ENCODE results near the gene MLLT11. TPM values are rescaled to one million over a fixed set of nuclear protein-coding genes. Genes with fewer than 3 reads are reported as not detected.

MLLT11 gene
- total RNA-seq, 1 donor from 2014 or later, result 37.0 TPM

- no peaks in the 10 kb centered on the region for H3K36me3 ChIP-seq
- TF ChIP-seq EZH2 (IDR thresholded peaks at IDR 0.05), result no peak
- TF ChIP-seq EZH2phosphoT487 (IDR thresholded peaks at IDR 0.05), result no peak
- TF ChIP-seq CTCF (IDR thresholded peaks at IDR 0.05), result no peak
- Mint-ChIP-seq H3K27ac (no peak overlapping the region), H3K9me3 (no peaks in the 10 kb centered on the region), H3K4me3 (peak overlapping the region; percentile 93), H3K27me3 (ENCODE audit: insufficient read depth, low read depth) (peaks cover 5% of the 10 kb centered on the region), H3K4me1 (peaks cover 37% of the 10 kb centered on the region), H3K36me3 (peaks cover 31% of the 10 kb centered on the region)
- no peak for DNase-seq (ENCODE audit: low spot score)
- peaks cover 27% of the 10 kb centered on the region for H3F3A ChIP-seq (ENCODE audit: low read depth)
- H3K4me3 ChIP-seq, result peak overlapping the region; percentile 89
- H3K27ac ChIP-seq, result no peak overlapping the region
- no peak overlapping the region for H2AFZ ChIP-seq (replicated peaks)
- no peaks in the 10 kb centered on the region for H3K27me3 ChIP-seq
- peak overlapping the region; percentile 90 for H3K4me2 ChIP-seq
- H3K4me1 ChIP-seq, result peaks cover 17% of the 10 kb centered on the region
- H4K20me1 ChIP-seq (ENCODE audit: low read depth), result peaks cover 30% of the 10 kb centered on the region
- H3K9ac ChIP-seq, result peak overlapping the region; percentile 31
- H3K9me3 ChIP-seq (ENCODE audit: low read depth), result no peaks in the 10 kb centered on the region
- H3K79me2 ChIP-seq (ENCODE audit: low read depth), result peaks cover 99% of the 10 kb centered on the region
These were observed 1.5 kb downstream of the MLLT11 start for GRCh38 chr1:151061704-151062103.

- Mint-ChIP-seq H3K4me1 (peaks cover 27% of the 10 kb centered on the region), H3K9me3 (no peaks in the 10 kb centered on the region), H3K4me3 (peak overlapping the region; percentile 93), H3K27ac (no peak overlapping the region), H3K36me3 (peaks cover 29% of the 10 kb centered on the region), H3K27me3 (ENCODE audit: insufficient read depth, low read depth) (no peaks in the 10 kb centered on the region)
- Histone ChIP-seq H3K27ac (no peak overlapping the region), H3K4me2 (peak overlapping the region; percentile 90), H4K20me1 (ENCODE audit: low read depth) (peaks cover 19% of the 10 kb centered on the region), H3K4me3 (peak overlapping the region; percentile 89), H2AFZ (replicated peaks) (no peak overlapping the region), H3K36me3 (no peaks in the 10 kb centered on the region), H3K9me3 (ENCODE audit: low read depth) (no peaks in the 10 kb centered on the region), H3K79me2 (ENCODE audit: low read depth) (peaks cover 99% of the 10 kb centered on the region), H3F3A (ENCODE audit: low read depth) (peaks cover 32% of the 10 kb centered on the region), H3K27me3 (no peaks in the 10 kb centered on the region), H3K4me1 (peaks cover 15% of the 10 kb centered on the region), H3K9ac (no peak overlapping the region)
- TF ChIP-seq CTCF (IDR thresholded peaks at IDR 0.05) (no peak), EZH2phosphoT487 (IDR thresholded peaks at IDR 0.05) (no peak), EZH2 (IDR thresholded peaks at IDR 0.05) (no peak)
- DNase-seq (ENCODE audit: low spot score), result no peak
These were observed 2.7 kb downstream of the MLLT11 start for GRCh38 chr1:151062741-151063371.

- no peak overlapping the region for H3K27ac Mint-ChIP-seq
These were observed 5.0 kb downstream of the MLLT11 start for GRCh38 chr1:151065089-151065645.

More at GRCh38 chr1:151065089-151065645, 5.0 kb downstream of the MLLT11 start:
- Mint-ChIP-seq H3K4me3 (no peak overlapping the region), H3K27me3 (ENCODE audit: insufficient read depth, low read depth) (no peaks in the 10 kb centered on the region), H3K36me3 (peaks cover 36% of the 10 kb centered on the region), H3K9me3 (no peaks in the 10 kb centered on the region), H3K4me1 (peaks cover 28% of the 10 kb centered on the region)
- Histone ChIP-seq H3K4me2 (no peak overlapping the region), H3K4me1 (peaks cover 10% of the 10 kb centered on the region), H4K20me1 (ENCODE audit: low read depth) (peaks cover 10% of the 10 kb centered on the region), H3K79me2 (ENCODE audit: low read depth) (peaks cover 93% of the 10 kb centered on the region), H3K27me3 (no peaks in the 10 kb centered on the region), H3K9me3 (ENCODE audit: low read depth) (no peaks in the 10 kb centered on the region), H3K9ac (no peak overlapping the region), H3K4me3 (no peak overlapping the region), H3F3A (ENCODE audit: low read depth) (peaks cover 47% of the 10 kb centered on the region), H3K27ac (peak overlapping the region; percentile 36), H3K36me3 (no peaks in the 10 kb centered on the region), H2AFZ (replicated peaks) (no peak overlapping the region)
- TF ChIP-seq EZH2phosphoT487 (IDR thresholded peaks at IDR 0.05), result no peak
- TF ChIP-seq EZH2 (IDR thresholded peaks at IDR 0.05), result no peak
- TF ChIP-seq CTCF (IDR thresholded peaks at IDR 0.05), result no peak
- DNase-seq (ENCODE audit: low spot score), result no peak
